Caco-2 (cell line): ENCODE measurements around the gene SPR. TPM values are rescaled to one million over a fixed set of nuclear protein-coding genes. Genes with fewer than 3 reads are reported as not detected.
A peak's percentile ranks its signal among the peaks of the same experiment; 100 is the strongest.

Experiments
- BruUV-seq: library from RNA; stranded (reverse); fragments of 400-500 nt; replicated peaks from 2 replicates; lab custom pipeline; 2021; lab: Mats Ljungman, UMichigan
- CTCF ChIA-PET: fragments of 300-600 bp; sonication (Branson Sonifier 250); formaldehyde crosslinking; loops from one replicate; lab custom pipeline; 2022; ENCODE audit warnings: antibody characterized with exemption; lab: Charles Lee
- POLR2A ChIA-PET: fragments of 300-600 bp; sonication (Branson Sonifier 250); formaldehyde crosslinking; loops from one replicate; lab custom pipeline; 2022; ENCODE audit warnings: antibody characterized with exemption; lab: Charles Lee
- DNase-seq, 2 experiments: peaks; one replicate each; pipeline versions ENCODE4 v3.0.0 to v3.0.0-alpha.2; 2020 to 2022
- H3K27me3 ChIP-seq: replicated peaks from 2 replicates; pipeline ENCODE4 v1.6.0; 2011; ENCODE audit warnings: low read length; ENCODE audit not compliant: control insufficient read depth, insufficient read depth
- H3K36me3 ChIP-seq: 2 replicates; pipeline ENCODE4 v1.5.1; 2011; ENCODE audit warnings: low read length; ENCODE audit not compliant: control insufficient read depth, insufficient read depth
- H3K4me1 ChIP-seq: fragments of 250-450 bp; sonication (Bioruptor Pico); 2 replicates; pipeline ENCODE4 v1.5.1; 2020; ENCODE audit warnings: mild to moderate bottlenecking
- H3K4me3 ChIP-seq: 2 replicates; pipeline ENCODE4 v1.5.1; 2011; ENCODE audit warnings: low read depth, mild to moderate bottlenecking, control low read depth, low read length
- H3K9me3 ChIP-seq: fragments of 250-450 bp; sonication (Bioruptor Pico); 2 replicates; pipeline ENCODE4 v1.5.1; 2020; ENCODE audit warnings: mild to moderate bottlenecking, moderate library complexity
- H3K27ac Mint-ChIP-seq: one replicate; pipeline ENCODE4 v1.8.0; 2022; ENCODE audit warnings: mixed read lengths; ENCODE audit not compliant: unreplicated experiment
- H3K27me3 Mint-ChIP-seq: one replicate; pipeline ENCODE4 v1.8.0; 2022; ENCODE audit warnings: mixed read lengths; ENCODE audit not compliant: insufficient read depth, unreplicated experiment
- H3K36me3 Mint-ChIP-seq: one replicate; pipeline ENCODE4 v1.8.0; 2022; ENCODE audit warnings: mild to moderate bottlenecking, mixed read lengths; ENCODE audit not compliant: insufficient read depth, unreplicated experiment
- H3K4me1 Mint-ChIP-seq: one replicate; pipeline ENCODE4 v1.8.0; 2022; ENCODE audit warnings: low read depth, mixed read lengths; ENCODE audit not compliant: unreplicated experiment
- H3K4me3 Mint-ChIP-seq: one replicate; pipeline ENCODE4 v1.8.0; 2022; ENCODE audit warnings: mild to moderate bottlenecking, moderate library complexity, mixed read lengths; ENCODE audit not compliant: unreplicated experiment
- H3K9me3 Mint-ChIP-seq: one replicate; pipeline ENCODE4 v1.8.0; 2022; ENCODE audit warnings: mixed read lengths; ENCODE audit not compliant: unreplicated experiment
- intact Hi-C: fragments of 100-400 bp; cut with micrococcal nuclease; formaldehyde crosslinking; loops from one replicate; pipeline ENCODE4 v1.10.0; 2022; ENCODE audit not compliant: unreplicated experiment
- total RNA-seq: library from RNA; stranded (reverse); gene quantifications from 2 replicates; pipeline ENCODE4 v1.2.3, GENCODE V29; 2022
- TF ChIP-seq, protein P1 (sequence below), 2 experiments: fragments of 200-600 bp in 1 of 2; IDR thresholded peaks; 1 replicate in 1 of 2; 2 replicates in 1 of 2; pipeline versions ENCODE4 v1.5.1 to v1.8.0; 2011 to 2022; ENCODE audit warnings: antibody characterized with exemption in 1 of 2, control low read depth in 1 of 2, inconsistent platforms in 1 of 2, low read depth in 1 of 2, low read length in 1 of 2, mild to moderate bottlenecking in 1 of 2, moderate library complexity in 1 of 2; ENCODE audit not compliant: insufficient read depth in 1 of 2, severe bottlenecking in 1 of 2, unreplicated experiment in 1 of 2

The SPR gene
- total RNA-seq, 1 experiment from 2014 or later: 49.6 TPM

DNA sequence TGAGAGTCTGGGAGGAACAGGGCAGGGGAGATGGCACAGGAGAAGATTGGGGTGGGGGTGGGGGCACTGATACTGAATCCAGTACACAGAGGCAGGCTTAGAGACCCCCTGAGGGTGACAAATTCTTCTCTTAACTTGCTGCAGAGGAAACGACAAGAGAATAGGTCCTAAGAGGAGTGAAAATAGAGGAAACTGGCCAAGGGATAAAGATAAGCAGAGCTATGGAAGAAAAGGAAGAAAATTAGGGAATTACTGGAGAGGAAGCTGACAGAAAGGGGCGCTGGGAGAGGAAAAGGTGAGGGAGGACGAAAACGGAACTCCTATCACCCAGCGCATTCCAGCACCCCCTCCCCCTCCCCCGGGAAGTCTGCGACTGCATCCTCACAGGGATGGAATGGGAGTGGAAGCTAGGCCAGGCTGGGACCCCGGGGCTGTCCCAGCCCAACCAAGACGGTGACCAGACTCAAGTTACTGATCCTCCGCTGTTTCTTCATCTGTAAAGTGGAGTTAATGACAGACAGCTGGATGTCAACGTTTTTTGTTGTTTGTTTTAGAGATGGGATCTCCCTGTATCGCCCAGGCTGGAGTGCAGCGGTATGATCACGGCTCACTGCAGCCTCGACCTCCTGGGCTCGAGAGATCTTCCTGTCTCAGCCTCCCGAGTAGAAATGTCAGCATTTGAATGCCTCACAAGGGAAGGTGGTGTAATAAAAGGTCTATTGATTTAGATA, 27.5 kb downstream of the SPR start:
- H3K27me3 ChIP-seq: peaks cover 4% of the 10 kb centered on the region
- H3K27me3 Mint-ChIP-seq: peaks cover 34% of the 10 kb centered on the region
- no peak for DNase-seq
- H3K4me1 ChIP-seq: peaks cover 14% of the 10 kb centered on the region; the same call in 1 of the 2 replicates
- ChIA-PET CTCF (no interaction called here), POLR2A (no interaction called here)
- no peak overlapping the region for H3K27ac Mint-ChIP-seq
- no peaks in the 10 kb centered on the region for H3K4me1 Mint-ChIP-seq
- no peaks in the 10 kb centered on the region for H3K36me3 Mint-ChIP-seq
- H3K36me3 ChIP-seq: no peaks in the 10 kb centered on the region
- no peaks in the 10 kb centered on the region for H3K9me3 Mint-ChIP-seq
- TF ChIP-seq, protein P1, sequence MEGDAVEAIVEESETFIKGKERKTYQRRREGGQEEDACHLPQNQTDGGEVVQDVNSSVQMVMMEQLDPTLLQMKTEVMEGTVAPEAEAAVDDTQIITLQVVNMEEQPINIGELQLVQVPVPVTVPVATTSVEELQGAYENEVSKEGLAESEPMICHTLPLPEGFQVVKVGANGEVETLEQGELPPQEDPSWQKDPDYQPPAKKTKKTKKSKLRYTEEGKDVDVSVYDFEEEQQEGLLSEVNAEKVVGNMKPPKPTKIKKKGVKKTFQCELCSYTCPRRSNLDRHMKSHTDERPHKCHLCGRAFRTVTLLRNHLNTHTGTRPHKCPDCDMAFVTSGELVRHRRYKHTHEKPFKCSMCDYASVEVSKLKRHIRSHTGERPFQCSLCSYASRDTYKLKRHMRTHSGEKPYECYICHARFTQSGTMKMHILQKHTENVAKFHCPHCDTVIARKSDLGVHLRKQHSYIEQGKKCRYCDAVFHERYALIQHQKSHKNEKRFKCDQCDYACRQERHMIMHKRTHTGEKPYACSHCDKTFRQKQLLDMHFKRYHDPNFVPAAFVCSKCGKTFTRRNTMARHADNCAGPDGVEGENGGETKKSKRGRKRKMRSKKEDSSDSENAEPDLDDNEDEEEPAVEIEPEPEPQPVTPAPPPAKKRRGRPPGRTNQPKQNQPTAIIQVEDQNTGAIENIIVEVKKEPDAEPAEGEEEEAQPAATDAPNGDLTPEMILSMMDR (IDR thresholded peaks at IDR 0.05; ENCODE audit: insufficient read depth in 1 of 2, low read depth in 1 of 2, low read length in 1 of 2, severe bottlenecking in 1 of 2, unreplicated experiment in 1 of 2): no peak
- intact Hi-C loops: loop anchor here (5.0 kb wide), 1 partner anchor 198 kb away; the partner anchor contains the start of gene RAB11FIP5
- no peak overlapping the region for H3K4me3 ChIP-seq
- H3K9me3 ChIP-seq: no peaks in the 10 kb centered on the region
- peak overlapping the region; percentile 83 for H3K4me3 Mint-ChIP-seq
- BruUV-seq: no TSS peak

DNA sequence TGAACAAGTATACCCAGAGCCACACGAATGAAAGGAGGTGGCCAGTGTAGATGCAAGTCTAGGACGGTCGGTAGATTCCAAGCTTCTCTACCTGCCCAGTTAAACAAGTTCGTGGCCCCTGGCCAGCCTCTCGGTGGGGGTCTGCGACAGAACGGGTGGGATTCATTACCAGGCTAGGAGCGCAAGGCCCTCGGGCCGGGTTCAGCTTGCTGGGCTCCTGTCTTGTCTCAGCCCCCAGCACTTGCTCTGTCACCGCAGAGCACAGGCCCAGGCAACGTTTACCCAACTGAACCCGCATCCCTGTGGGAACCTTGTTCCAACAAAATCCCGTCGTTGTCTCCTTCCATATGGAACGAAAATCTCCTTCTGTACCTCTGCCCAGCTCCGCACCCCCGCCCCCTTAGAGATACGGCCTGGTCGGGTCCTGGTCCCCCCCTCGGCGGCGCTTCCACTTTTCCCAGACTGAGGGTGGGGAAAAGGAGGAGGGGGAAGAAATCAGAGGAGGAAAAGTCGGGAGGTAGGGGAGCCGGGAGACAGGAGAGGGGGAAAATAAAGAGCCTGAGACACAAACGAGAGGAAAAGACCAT, 28.2 kb downstream of the SPR start:
- peaks cover 34% of the 10 kb centered on the region for H3K27me3 Mint-ChIP-seq

More for the DNA sequence above, 28.2 kb downstream of the SPR start:
- Histone ChIP-seq H3K4me1 (peaks cover 18% of the 10 kb centered on the region; the same call in 1 of the 2 replicates), H3K36me3 (no peaks in the 10 kb centered on the region), H3K9me3 (no peaks in the 10 kb centered on the region), H3K27me3 (peaks cover 4% of the 10 kb centered on the region), H3K4me3 (peak overlapping the region; percentile 61)
- BruUV-seq: TSS peak; percentile 32
- ChIA-PET POLR2A (no interaction called here), CTCF (no interaction called here)
- Mint-ChIP-seq H3K27ac (no peak overlapping the region), H3K4me1 (no peaks in the 10 kb centered on the region), H3K4me3 (peak overlapping the region; percentile 83), H3K9me3 (no peaks in the 10 kb centered on the region), H3K36me3 (no peaks in the 10 kb centered on the region)
- intact Hi-C loops: loop anchor here (5.0 kb wide), 1 partner anchor 197 kb away; the partner anchor contains the start of gene RAB11FIP5
- TF ChIP-seq, protein P1 (IDR thresholded peaks at IDR 0.05; ENCODE audit: insufficient read depth in 1 of 2, low read depth in 1 of 2, low read length in 1 of 2, severe bottlenecking in 1 of 2, unreplicated experiment in 1 of 2): no peak
- no peak for DNase-seq
